Endothelial cell of umbilical vein (primary cell): ENCODE measurements around the gene FGF19.

Experiments
- CTCF ChIP-seq, 2 donors: IDR thresholded peaks; 1 replicate in 1 of 2; 2 replicates in 1 of 2; pipeline ENCODE4 v1.5.1; 2011; ENCODE audit warnings: low read length in 2 of 2, mild to moderate bottlenecking in 2 of 2, moderate library complexity in 2 of 2, control low read depth in 1 of 2, inconsistent platforms in 1 of 2, low read depth in 1 of 2; ENCODE audit not compliant: insufficient read depth in 1 of 2; ENCODE audit errors: extremely low read depth in 1 of 2
- EZH2 ChIP-seq: IDR thresholded peaks from 2 replicates; pipeline ENCODE4 v1.6.1; 2012; ENCODE audit warnings: borderline replicate concordance, low read depth, mild to moderate bottlenecking, moderate library complexity, low read length, inconsistent platforms; ENCODE audit not compliant: severe bottlenecking
- JUN ChIP-seq: IDR thresholded peaks from 2 replicates; pipeline ENCODE4 v1.6.1; 2011; ENCODE audit warnings: borderline replicate concordance, low read depth; ENCODE audit not compliant: insufficient read length, insufficient read depth
- POLR2A ChIP-seq: IDR thresholded peaks from 2 replicates; pipeline ENCODE4 v1.6.1; 2012; ENCODE audit warnings: low read depth, mild to moderate bottlenecking, control low read depth, low read length
- POLR2AphosphoS5 ChIP-seq: IDR thresholded peaks from 2 replicates; pipeline ENCODE4 v1.6.1; 2012; ENCODE audit warnings: low read depth, mild to moderate bottlenecking, control low read depth, low read length, moderate library complexity; ENCODE audit not compliant: insufficient read depth

GRCh38 chr11:69661413-69661715, 42.5 kb downstream of the FGF19 start:
- TF ChIP-seq CTCF (IDR thresholded peaks at IDR 0.05; ENCODE audit: extremely low read depth in 1 of 2, insufficient read depth in 1 of 2, low read depth in 1 of 2, low read length in 2 of 2) (no peak), EZH2 (no peak), JUN (no peak), POLR2AphosphoS5 (no peak), POLR2A (no peak)
